GM23338 (cell line): Measurements from ENCODE around the gene SVOPL. TPM values are rescaled to one million over a fixed set of nuclear protein-coding genes. Genes with fewer than 3 reads are reported as not detected.
A peak's percentile ranks its signal among the peaks of the same experiment; 100 is the strongest.

Experiments used
- ATAC-seq: fragments of 200-7000 bp; cut with Tn5 transposase; 3 replicates; pipeline ENCODE4 v1.9.1; 2020
- DNase-seq: peaks from one replicate; pipeline ENCODE4 v3.0.0-alpha.2; 2015; ENCODE audit warnings: low spot score
- H2AFZ ChIP-seq: fragments of 200-600 bp; sonication (generic); 2 replicates; pipeline ENCODE4 v1.8.0; 2016; ENCODE audit warnings: antibody characterized with exemption, mild to moderate bottlenecking, moderate library complexity
- H3F3A ChIP-seq: fragments of 200-600 bp; sonication (generic); replicated peaks from 2 replicates; pipeline ENCODE4 v1.8.0; 2017; ENCODE audit warnings: antibody characterized with exemption, mixed run types, low read depth
- H3K27ac ChIP-seq: fragments of 200-600 bp; sonication (generic); 2 replicates; pipeline ENCODE4 v1.6.1; 2016; ENCODE audit warnings: low read depth
- H3K27me3 ChIP-seq: fragments of 200-600 bp; sonication (generic); 2 replicates; pipeline ENCODE4 v1.8.0; 2016; ENCODE audit warnings: mild to moderate bottlenecking, mixed run types, moderate library complexity; ENCODE audit not compliant: insufficient read depth
- H3K36me3 ChIP-seq: fragments of 200-600 bp; sonication (generic); 2 replicates; pipeline ENCODE4 v1.8.0; 2016; ENCODE audit warnings: mild to moderate bottlenecking; ENCODE audit not compliant: insufficient read depth
- H3K4me1 ChIP-seq: fragments of 200-600 bp; sonication (generic); 2 replicates; pipeline ENCODE4 v1.8.0; 2016; ENCODE audit warnings: mild to moderate bottlenecking, moderate library complexity; ENCODE audit not compliant: insufficient read depth
- H3K4me2 ChIP-seq: fragments of 200-600 bp; sonication (generic); 2 replicates; pipeline ENCODE4 v1.7.1; 2017; ENCODE audit warnings: mixed run types
- H3K4me3 ChIP-seq: fragments of 200-600 bp; sonication (generic); 2 replicates; pipeline ENCODE4 v1.6.1; 2016; ENCODE audit warnings: mixed run types
- H3K79me2 ChIP-seq: fragments of 200-600 bp; sonication (generic); replicated peaks from 2 replicates; pipeline ENCODE4 v1.8.0; 2017; ENCODE audit warnings: mild to moderate bottlenecking; ENCODE audit not compliant: insufficient read depth
- H3K9me2 ChIP-seq: fragments of 200-600 bp; sonication (generic); 2 replicates; pipeline ENCODE4 v1.8.0; 2017; ENCODE audit not compliant: insufficient read depth
- H4K20me1 ChIP-seq: fragments of 200-600 bp; sonication (generic); replicated peaks from 2 replicates; pipeline ENCODE4 v1.8.0; 2017; ENCODE audit warnings: mild to moderate bottlenecking; ENCODE audit not compliant: insufficient read depth
- H3K27ac Mint-ChIP-seq: 2 replicates; pipeline ENCODE4 v1.8.0; 2020; ENCODE audit warnings: inconsistent platforms, mild to moderate bottlenecking, moderate library complexity, mixed read lengths
- H3K27me3 Mint-ChIP-seq: 3 replicates; pipeline ENCODE4 v1.8.0; 2022; ENCODE audit warnings: low read depth, mild to moderate bottlenecking, moderate library complexity, mixed read lengths, inconsistent platforms; ENCODE audit not compliant: insufficient read depth, poor library complexity
- H3K36me3 Mint-ChIP-seq: 3 replicates; pipeline ENCODE4 v1.8.0; 2021; ENCODE audit warnings: low read depth, mild to moderate bottlenecking, inconsistent platforms, moderate library complexity, mixed read lengths
- H3K4me1 Mint-ChIP-seq: 3 replicates; pipeline ENCODE4 v1.8.0; 2020; ENCODE audit warnings: mild to moderate bottlenecking, inconsistent platforms, mixed read lengths
- H3K4me3 Mint-ChIP-seq: 3 replicates; pipeline ENCODE4 v1.8.0; 2021; ENCODE audit warnings: moderate library complexity, mild to moderate bottlenecking, inconsistent platforms, mixed read lengths
- H3K9me3 Mint-ChIP-seq: 3 replicates; pipeline ENCODE4 v1.8.0; 2020; ENCODE audit warnings: moderate library complexity, mild to moderate bottlenecking, inconsistent platforms, mixed read lengths
- CTCF ChIP-seq, 2 experiments: fragments of 200-600 bp in 1 of 2; sonication (generic) in 1 of 2; conservative IDR thresholded peaks; 2 replicates each; pipeline versions ENCODE4 v1.5.1 to v1.6.1; 2016 to 2017; ENCODE audit warnings: antibody characterized with exemption in 2 of 2, low read depth in 2 of 2, mild to moderate bottlenecking in 2 of 2, moderate library complexity in 1 of 2
- EZH2phosphoT487 ChIP-seq: fragments of 200-600 bp; sonication (generic); IDR thresholded peaks from one replicate; pipeline ENCODE4 v1.8.1; 2018; ENCODE audit warnings: antibody characterized with exemption; ENCODE audit not compliant: unreplicated experiment
- NANOG ChIP-seq: IDR thresholded peaks from 2 replicates; pipeline ENCODE4 v1.6.1; 2016; ENCODE audit warnings: antibody characterized with exemption, borderline replicate concordance
- REST ChIP-seq: IDR thresholded peaks from one replicate; pipeline ENCODE4 v1.6.1; 2018; ENCODE audit warnings: antibody characterized with exemption; ENCODE audit not compliant: unreplicated experiment
- ZNF114 ChIP-seq: fragments of 250-450 bp; sonication (Bioruptor Pico); IDR thresholded peaks from 2 replicates; pipeline ENCODE4 v1.5.0; 2020; ENCODE audit warnings: mild to moderate bottlenecking, moderate library complexity
- ZNF331 ChIP-seq: fragments of 250-450 bp; sonication (Bioruptor Pico); IDR thresholded peaks from 2 replicates; pipeline ENCODE4 v1.5.0; 2020; ENCODE audit warnings: low read depth, mild to moderate bottlenecking, moderate library complexity
- polyA plus RNA-seq: library from polyadenylated mRNA; unstranded; fragments of >200 nt; fragmentation: Nextera tagmentation; extraction: Ambion mirVana; gene quantifications from 2 replicates; pipeline ENCODE4 v1.2.1, GENCODE V29; 2016
- total RNA-seq: library from RNA; depleted of rRNA; stranded (reverse); fragments of >200 nt; shearing (Covaris generic); gene quantifications from 2 replicates; pipeline ENCODE4 v1.2.3, GENCODE V29; 2014

Gene SVOPL
- total and polyA plus RNA-seq, 2 experiments from 2014 or later, result 1.4 to 2.1 TPM

- ATAC-seq (no peak), DNase-seq (peak; percentile 56)
- no peaks in the 10 kb centered on the region for H3F3A ChIP-seq
- H3K27me3 ChIP-seq, result no peaks in the 10 kb centered on the region
- H3K4me1 Mint-ChIP-seq, result peaks cover 47% of the 10 kb centered on the region
- H3K4me2 ChIP-seq, result no peak overlapping the region
- H4K20me1 ChIP-seq, result no peaks in the 10 kb centered on the region
- H3K4me3 ChIP-seq, result no peak overlapping the region
- no peak overlapping the region for H3K4me3 Mint-ChIP-seq
- H3K27ac ChIP-seq, result no peak overlapping the region
- peaks cover 14% of the 10 kb centered on the region for H3K36me3 Mint-ChIP-seq
- H3K79me2 ChIP-seq, result no peaks in the 10 kb centered on the region
- peaks cover 9% of the 10 kb centered on the region for H3K9me2 ChIP-seq
- H3K27me3 Mint-ChIP-seq, result peaks cover 11% of the 10 kb centered on the region
- H3K9me3 Mint-ChIP-seq, result peaks cover 24% of the 10 kb centered on the region
- no peaks in the 10 kb centered on the region; the same call in 1 of the 2 replicates for H3K36me3 ChIP-seq
- H3K27ac Mint-ChIP-seq, result no peak overlapping the region
- no peak overlapping the region for H2AFZ ChIP-seq
- H3K4me1 ChIP-seq, result peaks cover 36% of the 10 kb centered on the region
- TF ChIP-seq EZH2phosphoT487, result no peak
- TF ChIP-seq ZNF114 (CRISPR knock-in tag), result no peak
- no peak for TF ChIP-seq CTCF (conservative IDR thresholded peaks at IDR 0.05; ENCODE audit: low read depth in 2 of 2)
- no peak for TF ChIP-seq ZNF331 (CRISPR knock-in tag)
- no peak for TF ChIP-seq REST
These were observed 40.0 kb downstream of the SVOPL start for GRCh38 chr7:138661069-138661635.

- H3K79me2 ChIP-seq, result no peaks in the 10 kb centered on the region
- DNase-seq (peak; percentile 66), ATAC-seq (peak; percentile 23; the same call in 2 of the 3 replicates)
- H3F3A ChIP-seq, result no peaks in the 10 kb centered on the region
- H3K4me3 ChIP-seq, result no peak overlapping the region
- no peaks in the 10 kb centered on the region for H3K27me3 ChIP-seq
- H2AFZ ChIP-seq, result no peak overlapping the region
- peaks cover 26% of the 10 kb centered on the region for H3K4me1 ChIP-seq
- Mint-ChIP-seq H3K27ac (peak overlapping the region; percentile 72; the same call in 1 of the 2 replicates), H3K9me3 (peaks cover 32% of the 10 kb centered on the region), H3K4me3 (no peak overlapping the region), H3K36me3 (peaks cover 19% of the 10 kb centered on the region), H3K27me3 (peaks cover 10% of the 10 kb centered on the region), H3K4me1 (peaks cover 35% of the 10 kb centered on the region)
- no peak for TF ChIP-seq CTCF (conservative IDR thresholded peaks at IDR 0.05; ENCODE audit: low read depth in 2 of 2)
- peak; percentile 26; the same call in 1 of the 2 replicates for TF ChIP-seq NANOG
- H3K4me2 ChIP-seq, result no peak overlapping the region
- no peaks in the 10 kb centered on the region; the same call in 1 of the 2 replicates for H3K36me3 ChIP-seq
- no peaks in the 10 kb centered on the region for H4K20me1 ChIP-seq
- peaks cover 9% of the 10 kb centered on the region for H3K9me2 ChIP-seq
- H3K27ac ChIP-seq, result no peak overlapping the region
These were observed 42.3 kb downstream of the SVOPL start for GRCh38 chr7:138658889-138659288.
